ENCODE measurements around the gene CCT2.
"Not testable (repeated sequence)": the region's sequence is repeated elsewhere in the genome, so short reads cannot be mapped to it uniquely, and the experiment has no call there.

CCT2 gene

DNA sequence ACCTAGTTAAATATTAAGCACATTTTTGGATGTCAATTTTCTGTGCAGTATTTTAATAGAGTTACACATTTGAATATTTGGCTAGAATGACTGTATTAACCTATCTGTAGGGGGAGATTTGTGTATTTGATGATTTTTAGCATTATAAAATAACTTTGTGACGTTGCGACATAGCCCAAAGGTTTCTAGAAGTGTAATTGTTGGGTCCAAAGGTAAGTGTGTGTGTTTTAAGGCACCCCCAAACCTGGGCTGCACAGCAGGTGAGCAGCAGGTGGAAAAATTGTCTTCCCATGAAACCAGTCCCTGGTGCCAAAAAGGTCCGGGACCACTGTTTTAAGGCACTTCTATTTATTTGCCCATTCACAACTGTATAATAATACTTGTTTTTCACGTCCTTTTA, 3.3 kb downstream of the CCT2 start:
- no peak for DNase-seq (ENCODE audit: low read depth, low spot score)

DNA sequence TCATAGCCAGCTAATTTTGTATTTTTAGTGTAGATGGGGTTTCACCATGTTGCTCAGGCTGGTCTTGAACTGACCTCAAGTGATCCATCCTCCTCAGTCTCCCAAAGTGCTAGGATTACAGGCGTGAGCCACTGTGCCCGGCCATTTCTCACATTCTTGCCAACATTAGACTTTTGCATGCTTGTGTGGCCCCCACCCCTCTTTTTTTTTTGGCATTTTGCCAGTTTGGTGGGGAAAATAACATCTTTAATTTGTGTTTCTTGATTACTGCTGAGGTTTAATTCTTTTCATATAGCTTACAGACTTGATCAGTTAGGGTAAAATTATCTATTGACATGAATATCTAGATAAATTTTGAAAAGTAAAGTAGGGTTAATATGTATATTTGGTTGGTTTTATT, 3.8 kb downstream of the CCT2 start:
- no peak for DNase-seq (ENCODE audit: low read depth, low spot score)

GRCh38 chr12:69595689-69596088, 10.4 kb downstream of the CCT2 start:
- DNase-seq (ENCODE audit: low read depth, low spot score) = no peak

DNA sequence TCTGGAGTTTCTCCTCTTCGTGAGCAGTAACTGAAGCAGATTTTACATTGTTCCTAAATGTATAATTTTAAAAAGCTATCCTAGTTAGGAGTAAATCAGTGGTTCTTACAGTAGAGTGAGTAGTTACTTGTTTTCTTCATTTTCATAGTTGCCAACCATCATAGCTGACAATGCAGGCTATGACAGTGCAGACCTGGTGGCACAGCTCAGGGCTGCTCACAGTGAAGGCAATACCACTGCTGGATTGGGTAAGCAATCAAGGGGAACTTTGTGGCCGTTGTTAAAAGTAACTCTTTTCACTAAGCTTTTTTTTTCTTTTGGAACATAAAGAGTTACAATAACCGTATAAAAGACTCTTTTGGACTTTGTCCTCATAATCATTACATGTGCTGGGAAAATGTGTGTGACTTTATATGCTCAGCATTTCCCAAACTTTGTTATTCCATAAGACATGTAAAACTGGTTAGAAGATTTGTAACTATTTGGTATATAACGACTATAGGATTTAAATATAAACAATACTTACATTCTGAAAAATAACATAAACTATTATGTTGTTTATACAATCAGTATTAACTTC, 13.0 kb downstream of the CCT2 start:
- DNase-seq (ENCODE audit: low read depth, low spot score) = no peak

DNA sequence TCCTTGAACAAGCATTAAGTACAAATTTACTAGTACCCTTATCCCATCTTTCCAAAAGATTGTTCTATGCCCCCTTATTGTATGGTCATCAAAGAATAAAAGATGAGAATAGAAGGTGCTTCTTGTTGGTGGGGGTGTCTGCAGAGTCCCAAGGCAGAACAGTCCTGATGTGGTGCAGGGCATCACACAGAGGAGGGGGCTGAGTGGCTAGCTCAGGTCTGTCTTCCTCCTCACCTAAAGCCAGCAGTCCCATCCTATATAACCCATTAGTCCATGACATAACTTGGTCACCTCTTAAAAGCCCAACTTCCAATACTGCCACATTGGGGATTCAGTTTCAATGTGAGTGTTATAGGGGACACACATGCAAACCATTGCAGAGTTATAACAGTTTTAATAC, 15.5 kb downstream of the CCT2 start:
- DNase-seq (ENCODE audit: low read depth, low spot score) = no peak

DNA sequence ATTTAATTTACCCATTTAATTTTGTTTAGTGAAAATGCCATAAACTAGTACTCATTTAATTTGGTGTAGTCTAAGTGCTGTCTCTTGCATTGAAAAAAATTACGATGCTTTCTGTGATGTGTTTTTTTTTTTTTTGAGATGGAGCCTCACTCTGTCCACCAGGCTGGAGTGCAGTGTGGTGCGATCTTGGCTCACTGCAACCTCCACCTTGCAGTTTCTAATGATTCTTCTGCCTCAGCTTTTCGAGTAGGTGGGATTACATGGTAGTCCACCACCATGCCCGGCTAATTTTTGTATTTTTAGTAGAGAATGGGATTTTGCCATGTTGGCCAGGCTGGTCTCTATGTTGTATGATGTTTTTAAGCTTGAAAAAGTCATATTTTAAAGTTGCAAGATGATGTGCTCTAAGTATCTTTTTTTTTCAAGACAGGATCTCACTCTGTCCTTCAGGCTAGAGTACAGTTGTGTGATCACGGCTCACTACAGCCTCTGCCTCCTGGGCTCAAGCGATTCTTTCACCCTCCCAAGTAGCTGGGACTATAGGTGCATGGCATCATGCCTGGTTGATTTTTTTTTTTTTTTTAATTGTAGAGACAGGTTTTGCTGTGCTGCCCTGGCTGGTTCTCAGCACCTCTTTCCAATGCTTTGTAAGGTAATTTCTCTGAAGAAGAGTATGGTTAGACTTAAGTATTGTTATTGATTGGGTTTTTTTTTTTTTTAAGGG, 16.9 kb downstream of the CCT2 start:
- DNase-seq (ENCODE audit: low read depth, low spot score) = no peak

- no peak for DNase-seq (ENCODE audit: low read depth, low spot score)
Measured at GRCh38 chr12:69602954-69603353, 17.7 kb downstream of the CCT2 start.

DNA sequence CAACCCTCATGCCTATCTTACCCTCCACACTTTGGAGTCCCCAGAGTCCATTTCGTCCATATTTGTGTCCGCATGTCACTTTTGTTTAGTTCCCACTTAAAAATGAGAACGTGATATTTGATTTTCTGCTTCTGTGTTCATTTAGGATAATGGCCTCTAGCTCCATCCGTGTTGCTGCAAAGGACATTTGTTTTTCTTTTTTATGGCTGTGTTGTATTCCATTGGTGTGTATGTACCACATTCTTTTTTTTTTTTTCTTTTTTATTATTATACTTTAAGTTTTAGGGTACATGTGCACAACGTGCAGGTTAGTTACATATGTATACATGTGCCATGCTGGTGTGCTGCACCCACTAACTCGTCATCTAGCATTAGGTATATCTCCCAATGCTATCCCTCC, 18.3 kb downstream of the CCT2 start:
- not testable (repeated sequence) for DNase-seq (ENCODE audit: low read depth, low spot score)

- DNase-seq (ENCODE audit: low read depth, low spot score) = not testable (repeated sequence)
Measured at GRCh38 chr12:69604275-69604674, 19.0 kb downstream of the CCT2 start.

DNA sequence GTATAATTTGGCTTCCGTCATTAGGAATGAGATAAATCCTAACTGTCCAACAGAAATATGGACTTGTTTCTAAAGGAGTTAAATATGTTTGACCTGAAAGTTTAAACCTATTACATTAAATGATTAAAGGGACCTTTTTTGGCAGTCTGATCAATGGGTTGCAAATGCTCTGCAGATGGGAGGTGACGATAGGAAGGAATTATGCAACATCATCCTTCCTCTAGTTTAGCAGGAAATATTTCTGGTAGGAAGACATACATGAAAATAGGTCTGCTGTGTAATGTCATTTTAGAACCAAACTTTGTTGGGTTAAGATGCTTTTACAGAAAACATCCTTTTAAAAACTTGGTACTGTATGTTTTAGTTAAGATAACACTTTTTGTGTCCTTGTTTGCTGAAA, 22.9 kb downstream of the CCT2 start:
- DNase-seq (ENCODE audit: low read depth, low spot score) = no peak

GRCh38 chr12:69610126-69610525, 24.9 kb downstream of the CCT2 start:
- DNase-seq (ENCODE audit: low read depth, low spot score) = no peak

- DNase-seq (ENCODE audit: low read depth, low spot score) = no peak
Measured at GRCh38 chr12:69610729-69611128, 25.5 kb downstream of the CCT2 start, which contains the start of gene LRRC10. Gene LRRC10, minus strand, starts transcription at chr12:69610907. Its CDS starts 69 bp downstream, at chr12:69610838.

DNA sequence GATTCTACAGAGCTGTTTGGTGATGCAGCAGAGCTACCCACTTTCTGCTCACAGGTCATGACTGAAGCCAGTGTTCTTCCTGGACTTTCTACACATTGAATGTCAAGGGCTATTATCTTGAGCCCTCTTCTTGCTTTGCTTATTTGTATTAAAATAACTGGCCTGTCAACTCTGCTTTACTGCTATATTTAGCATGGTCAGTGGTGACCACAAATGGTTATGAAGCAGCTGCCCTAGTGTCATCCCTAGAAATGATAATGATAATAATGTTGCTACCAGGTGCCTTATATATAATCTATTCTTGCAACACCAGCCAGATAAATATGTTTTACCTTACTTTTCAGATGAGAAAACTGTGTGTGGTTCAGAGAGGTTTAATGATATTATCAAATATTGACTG, 28.1 kb downstream of the CCT2 start:
- DNase-seq (ENCODE audit: low read depth, low spot score) = no peak

- DNase-seq (ENCODE audit: low read depth, low spot score) = no peak
Measured at GRCh38 chr12:69616025-69616424, 30.8 kb downstream of the CCT2 start.

DNA sequence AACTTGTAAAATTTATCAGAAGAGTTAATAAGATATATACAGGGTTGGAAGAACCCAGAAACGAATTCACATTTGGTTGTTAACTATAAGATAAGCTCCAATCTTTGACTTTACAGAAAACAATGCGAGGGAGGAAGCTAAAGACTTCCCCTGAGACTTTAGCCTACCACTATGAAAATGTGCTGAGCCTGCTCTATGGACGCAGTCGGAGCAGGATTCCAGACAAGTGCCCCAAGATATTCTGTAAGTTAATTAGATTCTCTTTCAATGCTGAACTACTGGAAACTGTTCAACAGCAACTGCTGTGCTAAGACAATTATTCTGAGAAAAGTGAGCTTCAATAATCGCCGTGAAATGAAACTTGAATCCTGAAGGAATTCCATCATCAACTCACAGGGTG, 33.8 kb downstream of the CCT2 start:
- DNase-seq (ENCODE audit: low read depth, low spot score) = no peak

DNA sequence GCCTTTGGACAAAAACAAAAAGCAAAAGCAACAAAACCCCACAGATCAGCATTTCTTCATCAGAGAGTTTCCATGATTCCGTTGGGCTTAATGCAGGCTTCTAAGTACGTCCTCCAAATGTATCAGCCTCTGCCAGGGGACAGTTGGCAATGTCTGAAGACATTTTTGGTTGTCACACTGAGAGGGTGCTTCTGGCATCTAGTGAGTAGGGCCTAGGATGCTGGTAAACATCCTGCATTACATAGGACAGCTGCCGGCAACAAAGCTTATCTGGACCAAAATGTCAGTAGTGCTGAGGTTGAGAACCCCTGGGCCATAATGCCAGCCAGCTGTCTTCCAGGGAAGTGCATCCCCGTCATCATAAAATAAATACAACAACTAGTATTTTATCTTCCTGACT, 34.8 kb downstream of the CCT2 start:
- DNase-seq (ENCODE audit: low read depth, low spot score) = no peak

- DNase-seq (ENCODE audit: low read depth, low spot score) = no peak
Measured at GRCh38 chr12:69620921-69621320, 35.7 kb downstream of the CCT2 start.

- DNase-seq (ENCODE audit: low read depth, low spot score) = no peak
Measured at GRCh38 chr12:69621551-69621950, 36.3 kb downstream of the CCT2 start.

GRCh38 chr12:69623970-69624369, 38.7 kb downstream of the CCT2 start:
- no peak for DNase-seq (ENCODE audit: low read depth, low spot score)

DNA sequence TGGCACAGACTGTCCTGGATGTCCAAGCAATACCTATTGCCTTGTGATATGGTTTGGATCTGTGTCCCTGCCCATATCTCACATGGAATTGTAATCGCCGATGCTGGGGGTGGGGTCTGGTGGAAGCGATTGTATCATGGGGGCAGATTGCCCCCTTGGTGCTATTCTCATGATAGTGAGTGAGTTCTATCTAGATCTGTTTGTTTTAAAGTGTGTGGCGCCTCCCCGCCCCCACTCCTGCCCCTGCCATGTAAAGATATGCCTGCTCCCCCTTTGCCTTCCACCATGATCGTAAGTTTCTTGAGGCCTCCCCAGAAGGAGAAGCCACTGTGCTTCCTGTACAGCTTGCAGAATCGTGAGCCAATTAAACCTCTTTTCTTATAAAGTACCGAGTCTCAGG, 42.2 kb downstream of the CCT2 start:
- no peak for DNase-seq (ENCODE audit: low read depth, low spot score)

DNA sequence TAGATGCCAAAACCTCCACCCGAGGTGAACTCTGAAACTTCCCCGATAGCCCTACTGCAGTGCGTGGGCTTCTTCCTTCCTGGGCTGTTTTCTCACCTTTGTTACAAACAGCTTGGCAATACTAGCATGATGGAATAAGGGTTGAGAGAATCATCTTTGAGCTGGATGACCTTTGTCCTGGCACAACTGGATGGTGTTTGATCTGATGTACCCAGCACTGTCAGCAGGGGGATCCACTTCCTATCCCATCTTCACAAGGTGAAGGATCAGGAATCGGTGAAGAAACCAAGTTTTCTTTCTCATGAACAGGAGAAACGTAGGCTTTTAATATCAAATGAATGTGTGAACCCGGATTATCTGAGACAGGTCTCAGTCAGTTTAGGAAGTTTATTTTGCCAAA, 44.9 kb downstream of the CCT2 start:
- no peak for DNase-seq (ENCODE audit: low read depth, low spot score)

GRCh38 chr12:69633061-69633460, 47.8 kb downstream of the CCT2 start:
- DNase-seq (ENCODE audit: low read depth, low spot score) = no peak

- peak; percentile 26 for DNase-seq (ENCODE audit: low read depth, low spot score)
Measured at GRCh38 chr12:69639400-69640016, 54.2 kb downstream of the CCT2 start.

Measured in activated CD4-positive, CD25-positive, alpha-beta regulatory T cell treated with anti-CD3 and anti-CD28 coated beads, Interleukin-2, amount 50 U/mL, for 16 hours (primary cell).